HCT116 (cell line): ENCODE results near the gene CRLF1. TPM values are rescaled to one million over a fixed set of nuclear protein-coding genes. Genes with fewer than 3 reads are reported as not detected.

Source experiments
- ATAC-seq: fragments of 200-7000 bp; cut with Tn5 transposase; 2 replicates; pipeline ENCODE4 v1.9.1; 2020; ENCODE audit warnings: mild to moderate bottlenecking, moderate library complexity
- BruUV-seq: library from RNA; stranded (reverse); fragments of 400-500 nt; replicated peaks from 2 replicates; lab custom pipeline; 2021; lab: Mats Ljungman, UMichigan
- CTCF ChIA-PET: fragments of 300-600 bp; sonication (Branson Sonifier 250); formaldehyde crosslinking; loops from one replicate; lab custom pipeline; 2021; ENCODE audit warnings: antibody characterized with exemption; lab: Charles Lee
- POLR2A ChIA-PET: fragments of 300-600, 350-600 bp; sonication (Branson Sonifier 250); formaldehyde crosslinking; loops from one replicate; lab custom pipeline; 2021; ENCODE audit warnings: antibody characterized with exemption; lab: Charles Lee
- RAD21 ChIA-PET, 2 experiments: fragments of 300-600 bp; sonication (Branson Sonifier 250); formaldehyde crosslinking; loops; one replicate each; lab custom pipeline; 2023; ENCODE audit warnings: low total read pairs in 2 of 2; ENCODE audit not compliant: uncharacterized antibody in 2 of 2, unreplicated experiment in 2 of 2, low non-redundant PET in 1 of 2; lab: Charles Lee
- DNase-seq: peaks from one replicate; pipeline ENCODE4 v3.0.0-alpha.2; 2010; ENCODE audit warnings: low read depth, low spot score
- H2AFZ ChIP-seq: fragments of 200-600 bp; shearing (Covaris generic), sonication (generic); 2 replicates; pipeline ENCODE4 v1.6.1; 2017; ENCODE audit warnings: low read depth, mixed run types, mixed read lengths, antibody characterized with exemption, low read length; ENCODE audit not compliant: poor library complexity, severe bottlenecking
- H3K27ac ChIP-seq: 2 replicates; pipeline ENCODE4 v1.5.1; 2012; ENCODE audit warnings: low read depth, low read length
- H3K27me3 ChIP-seq: fragments of 200-600 bp; sonication (generic); 2 replicates; pipeline ENCODE4 v1.6.1; 2016; ENCODE audit warnings: mixed run types, low read length, mixed read lengths; ENCODE audit not compliant: insufficient read depth
- H3K36me3 ChIP-seq, 2 experiments: fragments of 200-500 bp in 1 of 2; fragments of 200-600 bp in 1 of 2; sonication (Bioruptor generic) in 1 of 2; sonication (generic) in 1 of 2; 2 replicates each; pipeline versions ENCODE4 v1.5.1 to v1.6.1; 2014 to 2016; ENCODE audit warnings: low read length in 2 of 2, inconsistent platforms in 1 of 2, mixed read lengths in 1 of 2, mixed run types in 1 of 2; ENCODE audit not compliant: insufficient read depth in 2 of 2, control insufficient read depth in 1 of 2
- H3K4me1 ChIP-seq, 2 experiments: fragments of 200-600 bp in 1 of 2; sonication (generic) in 1 of 2; 2 replicates each; pipeline versions ENCODE4 v1.5.1 to v1.6.1; 2012 to 2017; ENCODE audit warnings: low read length in 2 of 2, inconsistent platforms in 1 of 2, mild to moderate bottlenecking in 1 of 2, mixed read lengths in 1 of 2, mixed run types in 1 of 2, moderate library complexity in 1 of 2; ENCODE audit not compliant: insufficient read depth in 2 of 2, control insufficient read depth in 1 of 2
- H3K4me2 ChIP-seq: fragments of 200-600 bp; sonication (generic); 2 replicates; pipeline ENCODE4 v1.6.1; 2017; ENCODE audit warnings: mixed run types, low read length, mixed read lengths
- H3K4me3 ChIP-seq, 2 experiments: fragments of 200-600 bp in 1 of 2; sonication (generic) in 1 of 2; replicated peaks in 1 of 2; 2 replicates each; pipeline ENCODE4 v1.5.1; 2011 to 2016; ENCODE audit warnings: low read length in 2 of 2, control low read depth in 1 of 2, low read depth in 1 of 2, mild to moderate bottlenecking in 1 of 2, mixed read lengths in 1 of 2, mixed run types in 1 of 2
- H3K79me2 ChIP-seq: fragments of 200-600 bp; sonication (generic); 2 replicates; pipeline ENCODE4 v1.6.1; 2017; ENCODE audit warnings: mild to moderate bottlenecking, mixed run types, low read length, moderate library complexity, mixed read lengths; ENCODE audit not compliant: insufficient read depth
- H3K9ac ChIP-seq: fragments of 200-600 bp; sonication (generic); 2 replicates; pipeline ENCODE4 v1.6.1; 2016; ENCODE audit warnings: low read length, mixed read lengths
- H3K9me2 ChIP-seq: fragments of 200-600 bp; sonication (generic), shearing (Covaris generic); 2 replicates; pipeline ENCODE4 v1.6.1; 2017; ENCODE audit warnings: mixed run types, mild to moderate bottlenecking, moderate library complexity; ENCODE audit not compliant: insufficient read depth
- H3K9me3 ChIP-seq, 2 experiments: fragments of 200-500 bp in 1 of 2; fragments of 200-600 bp in 1 of 2; sonication (Bioruptor generic) in 1 of 2; sonication (generic) in 1 of 2; 2 replicates each; pipeline ENCODE4 v1.6.1; 2014 to 2017; ENCODE audit warnings: low read length in 2 of 2, mixed read lengths in 2 of 2, inconsistent platforms in 1 of 2, low read depth in 1 of 2, mild to moderate bottlenecking in 1 of 2, mixed run types in 1 of 2, moderate library complexity in 1 of 2; ENCODE audit not compliant: control insufficient read depth in 1 of 2, insufficient read depth in 1 of 2
- H4K20me1 ChIP-seq: fragments of 200-600 bp; sonication (generic), shearing (Covaris generic); 2 replicates; pipeline ENCODE4 v1.6.1; 2017; ENCODE audit warnings: mixed run types, mild to moderate bottlenecking, moderate library complexity; ENCODE audit not compliant: insufficient read depth
- ATF3 ChIP-seq: IDR thresholded peaks from 2 replicates; pipeline ENCODE4 v1.6.1; 2012
- CBX3 ChIP-seq: IDR thresholded peaks from 2 replicates; pipeline ENCODE4 v1.6.1; 2012; ENCODE audit warnings: low read depth
- EGR1 ChIP-seq: IDR thresholded peaks from 2 replicates; pipeline ENCODE4 v1.6.1; 2012; ENCODE audit warnings: low read depth
- ELF1 ChIP-seq: IDR thresholded peaks from 2 replicates; pipeline ENCODE4 v1.6.1; 2012; ENCODE audit warnings: low read depth, borderline replicate concordance
- FOSL1 ChIP-seq: IDR thresholded peaks from 2 replicates; pipeline ENCODE4 v1.6.1; 2012; ENCODE audit warnings: low read depth
- JUND ChIP-seq: IDR thresholded peaks from 2 replicates; pipeline ENCODE4 v1.6.1; 2012
- POLR2AphosphoS5 ChIP-seq: IDR thresholded peaks from 2 replicates; pipeline ENCODE4 v1.6.1; 2011; ENCODE audit warnings: mild to moderate bottlenecking, low read depth, low read length, moderate library complexity
- SIN3A ChIP-seq: IDR thresholded peaks from 2 replicates; pipeline ENCODE4 v1.6.1; 2012; ENCODE audit warnings: low read depth
- SP1 ChIP-seq: IDR thresholded peaks from 2 replicates; pipeline ENCODE4 v1.6.1; 2012; ENCODE audit warnings: low read depth
- SRF ChIP-seq: IDR thresholded peaks from 2 replicates; pipeline ENCODE4 v1.6.1; 2012; ENCODE audit warnings: low read depth
- YY1 ChIP-seq: IDR thresholded peaks from 2 replicates; pipeline ENCODE4 v1.6.1; 2011; ENCODE audit warnings: low read length, low read depth, moderate library complexity, mild to moderate bottlenecking; ENCODE audit not compliant: insufficient replicate concordance; ENCODE audit errors: extremely low read depth
- ZBTB33 ChIP-seq: IDR thresholded peaks from 2 replicates; pipeline ENCODE4 v1.6.1; 2011; ENCODE audit warnings: mild to moderate bottlenecking, low read length, moderate library complexity; ENCODE audit not compliant: insufficient replicate concordance; ENCODE audit errors: extremely low read depth
- ZFX ChIP-seq: fragments of 450-650 bp; IDR thresholded peaks from 2 replicates; pipeline ENCODE4 v1.6.1; 2017
- ZNF274 ChIP-seq: fragments of 200-500 bp; sonication (Bioruptor generic); IDR thresholded peaks from 2 replicates; pipeline ENCODE4 v1.6.1; 2014; ENCODE audit warnings: mild to moderate bottlenecking, low read depth, low read length, inconsistent platforms
- intact Hi-C: fragments of 100-400 bp; cut with micrococcal nuclease; formaldehyde crosslinking; loops from 2 replicates; pipeline ENCODE4 v1.10.0; 2022
- total RNA-seq: library from RNA; stranded (reverse); gene quantifications from one replicate; pipeline ENCODE4 v1.2.1, GENCODE V29; 2021; ENCODE audit not compliant: unreplicated experiment

The CRLF1 gene
- total RNA-seq, 1 experiment from 2014 or later = 43.0 TPM

- ChIA-PET CTCF (no interaction called here), POLR2A (no interaction called here), RAD21 (no interaction called here)
- Histone ChIP-seq H3K9me2 (no peaks in the 10 kb centered on the region), H3K27ac (no peak overlapping the region), H3K27me3 (no peaks in the 10 kb centered on the region), H3K79me2 (no peaks in the 10 kb centered on the region), H2AFZ (no peak overlapping the region), H3K4me3 (no peak overlapping the region), H3K9ac (no peak overlapping the region), H3K4me2 (no peak overlapping the region), H4K20me1 (no peaks in the 10 kb centered on the region), H3K4me1 (peaks cover 11 to 25% of the 10 kb centered on the region in 2 experiments; a peak in 3 of 4 replicates), H3K9me3 (no peaks in the 10 kb centered on the region), H3K36me3 (no peaks in the 10 kb centered on the region)
- DNase-seq (no peak), ATAC-seq (no peak)
- TF ChIP-seq JUND = no peak
- TF ChIP-seq ATF3 = no peak
- no peak for TF ChIP-seq ELF1
- no peak for TF ChIP-seq YY1
- TF ChIP-seq SRF = no peak
- no peak for TF ChIP-seq EGR1
- TF ChIP-seq CBX3 = no peak
- no peak for TF ChIP-seq ZNF274
- no peak for TF ChIP-seq POLR2AphosphoS5
- TF ChIP-seq SIN3A = no peak
- no peak for TF ChIP-seq ZBTB33
- no peak for TF ChIP-seq FOSL1
- TF ChIP-seq ZFX = no peak
- no peak for TF ChIP-seq SP1
- intact Hi-C loops = loop anchor here (2.0 kb wide), 1 partner anchor 77 kb away; no protein-coding TSS in a partner anchor
- BruUV-seq = no TSS peak
Measured at GRCh38 chr19:18597809-18598660, 8.6 kb downstream of the CRLF1 start.
